ENCODE results near the gene TOX2.

TOX2 gene

GRCh38 chr20:44098256-44098630 lies 183.6 kb downstream of the TOX2 start:
- Histone ChIP-seq H3K4me3 (ENCODE audit: low read depth in 1 of 5, low read length in 5 of 5) (no peak overlapping the region), H3K36me3 (ENCODE audit: control insufficient read depth in 5 of 5, insufficient read depth in 5 of 5, low read length in 5 of 5) (no peaks in the 10 kb centered on the region), H3K9ac (ENCODE audit: low read length in 5 of 5) (no peak overlapping the region), H3K4me1 (ENCODE audit: control insufficient read depth in 5 of 5, insufficient read depth in 5 of 5, low read length in 5 of 5) (no peaks in the 10 kb centered on the region), H3K9me3 (ENCODE audit: control insufficient read depth in 5 of 5, low read length in 5 of 5) (peaks cover 2 to 15% (median 8%) of the 10 kb centered on the region in 5 donors), H3K27me3 (ENCODE audit: control insufficient read depth in 5 of 5, insufficient read depth in 4 of 5, low read length in 5 of 5) (peaks cover 0 to 11% (median 0%) of the 10 kb centered on the region in 5 donors), H3K27ac (ENCODE audit: low read depth, low read length) (no peak overlapping the region)

DNA sequence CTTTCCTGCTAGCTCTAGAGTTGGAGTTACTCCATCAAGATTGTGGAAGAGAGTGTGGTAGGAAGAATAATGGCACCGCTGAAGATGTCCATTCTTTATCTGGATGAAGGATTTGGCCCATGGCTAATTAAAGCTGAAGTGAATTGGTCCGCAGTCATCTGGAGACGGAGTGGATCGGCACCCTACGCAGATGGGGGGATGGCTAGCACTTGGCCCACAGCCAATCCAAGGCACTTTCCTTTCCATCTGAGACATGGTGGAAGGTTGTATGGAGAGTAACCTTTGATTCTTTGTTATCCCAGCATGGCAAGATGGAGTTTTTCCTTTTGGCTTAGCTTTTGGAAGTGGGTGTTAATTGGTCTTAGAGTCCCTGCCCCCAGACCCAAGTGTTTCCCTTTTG lies 184.0 kb downstream of the TOX2 start:
- Histone ChIP-seq H3K4me3 (ENCODE audit: low read depth in 1 of 5, low read length in 5 of 5) (no peak overlapping the region), H3K9me3 (ENCODE audit: control insufficient read depth in 5 of 5, low read length in 5 of 5) (peaks cover 3 to 19% (median 8%) of the 10 kb centered on the region in 5 donors), H3K27me3 (ENCODE audit: control insufficient read depth in 5 of 5, insufficient read depth in 4 of 5, low read length in 5 of 5) (peaks cover 0 to 11% (median 0%) of the 10 kb centered on the region in 5 donors), H3K9ac (ENCODE audit: low read length in 5 of 5) (no peak overlapping the region), H3K4me1 (ENCODE audit: control insufficient read depth in 5 of 5, insufficient read depth in 5 of 5, low read length in 5 of 5) (no peaks in the 10 kb centered on the region), H3K27ac (ENCODE audit: low read depth, low read length) (no peak overlapping the region), H3K36me3 (ENCODE audit: control insufficient read depth in 5 of 5, insufficient read depth in 5 of 5, low read length in 5 of 5) (no peaks in the 10 kb centered on the region)

DNA sequence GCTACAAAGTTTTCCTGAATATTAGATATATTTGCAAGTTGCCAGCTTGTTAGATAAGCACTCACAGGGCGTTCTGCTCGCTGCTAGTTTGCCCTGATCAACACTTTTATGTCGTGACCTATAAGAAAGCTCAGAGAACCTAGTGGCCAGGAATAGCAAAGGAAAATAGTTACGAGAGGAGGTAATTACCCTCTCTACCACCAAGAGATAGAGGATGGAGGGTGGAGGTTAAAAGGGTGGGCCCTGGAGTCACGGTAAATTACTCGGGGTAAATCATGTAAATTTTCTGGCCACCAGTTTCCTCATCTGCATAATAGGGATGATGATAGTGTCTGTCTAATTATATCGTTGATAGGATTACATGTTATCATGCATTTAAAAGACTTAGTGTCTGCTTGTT lies 185.2 kb downstream of the TOX2 start:
- Histone ChIP-seq H3K9ac (ENCODE audit: low read length in 5 of 5) (no peak overlapping the region), H3K9me3 (ENCODE audit: control insufficient read depth in 5 of 5, low read length in 5 of 5) (peaks cover 3 to 19% (median 8%) of the 10 kb centered on the region in 5 donors), H3K27ac (ENCODE audit: low read depth, low read length) (no peak overlapping the region), H3K27me3 (ENCODE audit: control insufficient read depth in 5 of 5, insufficient read depth in 4 of 5, low read length in 5 of 5) (peaks cover 0 to 9% (median 0%) of the 10 kb centered on the region in 5 donors), H3K36me3 (ENCODE audit: control insufficient read depth in 5 of 5, insufficient read depth in 5 of 5, low read length in 5 of 5) (no peaks in the 10 kb centered on the region), H3K4me1 (ENCODE audit: control insufficient read depth in 5 of 5, insufficient read depth in 5 of 5, low read length in 5 of 5) (no peaks in the 10 kb centered on the region), H3K4me3 (ENCODE audit: low read depth in 1 of 5, low read length in 5 of 5) (no peak overlapping the region)

DNA sequence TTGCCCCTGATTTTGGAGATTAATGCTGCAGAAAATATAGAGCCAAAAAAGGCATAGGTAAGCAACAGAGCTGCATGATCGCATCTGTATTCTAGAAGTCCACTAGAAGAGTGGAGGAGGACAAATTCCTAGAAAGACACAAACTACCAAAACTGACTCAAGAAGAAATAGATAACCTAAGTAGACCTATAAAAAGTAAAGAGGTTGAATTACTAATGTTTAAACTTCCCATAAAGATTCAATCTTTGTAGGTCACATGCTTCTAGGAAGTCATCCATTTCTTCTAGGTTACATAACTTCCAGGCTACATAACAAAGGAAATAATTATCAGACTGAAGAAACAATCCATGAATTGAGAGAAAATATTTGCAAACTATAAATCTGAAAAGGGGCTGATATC lies 187.9 kb downstream of the TOX2 start:
- Histone ChIP-seq H3K9ac (ENCODE audit: low read length in 5 of 5) (no peak overlapping the region), H3K27ac (ENCODE audit: low read depth, low read length) (no peak overlapping the region), H3K36me3 (ENCODE audit: control insufficient read depth in 5 of 5, insufficient read depth in 5 of 5, low read length in 5 of 5) (no peaks in the 10 kb centered on the region), H3K9me3 (ENCODE audit: control insufficient read depth in 5 of 5, low read length in 5 of 5) (peaks cover 3 to 22% (median 10%) of the 10 kb centered on the region in 5 donors), H3K4me3 (ENCODE audit: low read depth in 1 of 5, low read length in 5 of 5) (no peak overlapping the region), H3K27me3 (ENCODE audit: control insufficient read depth in 5 of 5, insufficient read depth in 4 of 5, low read length in 5 of 5) (peaks cover 0 to 12% (median 6%) of the 10 kb centered on the region in 5 donors), H3K4me1 (ENCODE audit: control insufficient read depth in 5 of 5, insufficient read depth in 5 of 5, low read length in 5 of 5) (no peaks in the 10 kb centered on the region)

GRCh38 chr20:44104798-44105517 lies 190.3 kb downstream of the TOX2 start:
- Histone ChIP-seq H3K4me3 (ENCODE audit: low read depth in 1 of 5, low read length in 5 of 5) (no peak overlapping the region), H3K9ac (ENCODE audit: low read length in 5 of 5) (no peak overlapping the region), H3K27me3 (ENCODE audit: control insufficient read depth in 5 of 5, insufficient read depth in 4 of 5, low read length in 5 of 5) (peaks cover 5 to 22% (median 8%) of the 10 kb centered on the region in 5 donors), H3K4me1 (ENCODE audit: control insufficient read depth in 5 of 5, insufficient read depth in 5 of 5, low read length in 5 of 5) (no peaks in the 10 kb centered on the region), H3K9me3 (ENCODE audit: control insufficient read depth in 5 of 5, low read length in 5 of 5) (peaks cover 3 to 27% (median 17%) of the 10 kb centered on the region in 5 donors), H3K27ac (ENCODE audit: low read depth, low read length) (no peak overlapping the region), H3K36me3 (ENCODE audit: control insufficient read depth in 5 of 5, insufficient read depth in 5 of 5, low read length in 5 of 5) (no peaks in the 10 kb centered on the region)

DNA sequence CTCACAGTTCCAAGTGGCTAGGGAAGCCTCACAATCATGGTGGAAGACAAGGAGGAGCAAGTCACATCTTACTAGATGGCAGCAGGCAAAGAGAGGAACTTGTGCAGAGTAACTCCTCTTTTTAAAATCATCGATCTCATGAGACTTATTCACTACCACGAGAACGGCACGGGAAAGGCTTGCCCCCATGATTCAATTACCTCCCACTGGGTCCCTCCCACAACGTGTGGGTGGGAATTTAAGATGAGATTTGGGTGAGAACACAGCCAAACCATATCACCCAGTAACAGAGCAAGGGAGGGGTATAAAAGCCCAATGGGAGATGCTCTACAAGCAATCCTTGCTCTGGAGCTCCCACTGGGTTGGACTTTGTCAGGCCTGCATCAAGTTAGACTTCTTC lies 192.0 kb downstream of the TOX2 start:
- H3K27me3 ChIP-seq (ENCODE audit: control insufficient read depth in 5 of 5, insufficient read depth in 4 of 5, low read length in 5 of 5): peaks cover 6 to 28% (median 10%) of the 10 kb centered on the region in 5 donors
- H3K9ac ChIP-seq (ENCODE audit: low read length in 5 of 5): no peak overlapping the region
- H3K36me3 ChIP-seq (ENCODE audit: control insufficient read depth in 5 of 5, insufficient read depth in 5 of 5, low read length in 5 of 5): no peaks in the 10 kb centered on the region

DNA sequence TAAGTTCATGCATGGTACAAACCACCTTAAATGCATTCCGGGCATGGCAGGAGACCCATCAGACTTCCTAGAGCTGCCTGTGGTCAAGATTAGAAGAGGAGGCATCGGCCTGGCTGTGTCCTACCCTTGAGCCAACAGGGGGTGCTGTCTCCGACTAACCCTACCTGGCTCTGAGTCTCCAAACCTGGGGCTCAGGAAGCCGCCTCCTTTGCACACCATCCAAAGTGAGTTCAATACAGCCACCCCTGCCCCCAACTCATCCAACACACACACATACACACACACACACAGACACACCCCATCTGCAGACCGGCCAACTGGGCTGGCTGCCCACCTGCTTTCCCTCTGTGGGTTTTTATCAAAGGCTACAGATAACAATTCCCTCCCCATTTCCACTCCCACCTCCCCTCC lies 195.3 kb downstream of the TOX2 start:
- Histone ChIP-seq H3K9me3 (ENCODE audit: control insufficient read depth in 5 of 5, low read length in 5 of 5) (peaks cover 0 to 9% (median 7%) of the 10 kb centered on the region in 5 donors), H3K27ac (ENCODE audit: low read depth, low read length) (no peak overlapping the region), H3K4me1 (ENCODE audit: control insufficient read depth in 5 of 5, insufficient read depth in 5 of 5, low read length in 5 of 5) (peaks cover 0 to 5% (median 0%) of the 10 kb centered on the region in 5 donors), H3K9ac (ENCODE audit: low read length in 5 of 5) (no peak overlapping the region), H3K27me3 (ENCODE audit: control insufficient read depth in 5 of 5, insufficient read depth in 4 of 5, low read length in 5 of 5) (peaks cover 11 to 40% (median 14%) of the 10 kb centered on the region in 5 donors), H3K36me3 (ENCODE audit: control insufficient read depth in 5 of 5, insufficient read depth in 5 of 5, low read length in 5 of 5) (no peaks in the 10 kb centered on the region), H3K4me3 (ENCODE audit: low read depth in 1 of 5, low read length in 5 of 5) (no peak overlapping the region)

More for the DNA sequence above, 192.0 kb downstream of the TOX2 start:
- Histone ChIP-seq H3K27ac (ENCODE audit: low read depth, low read length) (no peak overlapping the region), H3K4me3 (ENCODE audit: low read depth in 1 of 5, low read length in 5 of 5) (no peak overlapping the region), H3K4me1 (ENCODE audit: control insufficient read depth in 5 of 5, insufficient read depth in 5 of 5, low read length in 5 of 5) (no peaks in the 10 kb centered on the region), H3K9me3 (ENCODE audit: control insufficient read depth in 5 of 5, low read length in 5 of 5) (peaks cover 3 to 27% (median 17%) of the 10 kb centered on the region in 5 donors)

DNA sequence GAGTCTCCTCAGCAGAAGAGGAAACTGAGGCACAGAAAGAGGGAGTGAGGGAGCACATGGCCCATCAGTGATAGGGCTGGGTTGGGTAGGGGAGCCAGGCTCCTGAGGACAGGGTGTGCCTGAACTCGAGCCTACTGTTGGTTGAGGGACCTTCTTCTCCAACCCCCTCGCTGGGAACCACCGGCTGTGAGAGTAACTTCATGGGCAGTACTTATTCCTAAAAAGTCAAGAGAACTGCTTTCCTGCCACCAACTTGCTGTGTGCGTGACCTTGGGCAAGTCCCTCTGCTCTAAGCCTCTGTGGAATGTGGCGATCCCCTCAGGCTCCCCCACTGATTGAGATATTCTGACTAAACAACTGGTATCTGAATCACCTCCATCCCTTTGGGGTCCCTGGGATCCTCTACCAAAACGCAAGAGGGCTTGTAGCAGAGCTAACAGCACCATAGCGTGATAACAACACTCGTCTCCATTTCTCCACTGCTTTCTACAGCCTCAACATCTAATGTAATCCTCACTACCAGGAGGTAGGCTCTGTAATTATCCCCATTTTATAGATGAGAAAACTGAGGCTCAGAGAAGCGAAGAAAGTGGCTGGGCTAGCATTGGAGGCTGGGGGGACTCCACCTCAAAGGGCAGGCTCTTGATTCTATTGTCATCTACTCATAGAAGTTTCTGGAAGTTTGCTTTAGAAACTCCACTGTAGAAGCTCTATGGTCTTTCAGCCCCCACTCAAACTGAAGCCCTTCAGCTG lies 196.3 kb downstream of the TOX2 start:
- H3K4me3 ChIP-seq (ENCODE audit: low read depth in 1 of 5, low read length in 5 of 5): no peak overlapping the region
- H3K9ac ChIP-seq (ENCODE audit: low read length in 5 of 5): no peak overlapping the region
- H3K36me3 ChIP-seq (ENCODE audit: control insufficient read depth in 5 of 5, insufficient read depth in 5 of 5, low read length in 5 of 5): no peaks in the 10 kb centered on the region
- H3K4me1 ChIP-seq (ENCODE audit: control insufficient read depth in 5 of 5, insufficient read depth in 5 of 5, low read length in 5 of 5): peaks cover 0 to 5% (median 0%) of the 10 kb centered on the region in 5 donors
- H3K27me3 ChIP-seq (ENCODE audit: control insufficient read depth in 5 of 5, insufficient read depth in 4 of 5, low read length in 5 of 5): peaks cover 21 to 50% (median 23%) of the 10 kb centered on the region in 5 donors
- H3K9me3 ChIP-seq (ENCODE audit: control insufficient read depth in 5 of 5, low read length in 5 of 5): peaks cover 0 to 9% (median 7%) of the 10 kb centered on the region in 5 donors
- no peak overlapping the region for H3K27ac ChIP-seq (ENCODE audit: low read depth, low read length)

DNA sequence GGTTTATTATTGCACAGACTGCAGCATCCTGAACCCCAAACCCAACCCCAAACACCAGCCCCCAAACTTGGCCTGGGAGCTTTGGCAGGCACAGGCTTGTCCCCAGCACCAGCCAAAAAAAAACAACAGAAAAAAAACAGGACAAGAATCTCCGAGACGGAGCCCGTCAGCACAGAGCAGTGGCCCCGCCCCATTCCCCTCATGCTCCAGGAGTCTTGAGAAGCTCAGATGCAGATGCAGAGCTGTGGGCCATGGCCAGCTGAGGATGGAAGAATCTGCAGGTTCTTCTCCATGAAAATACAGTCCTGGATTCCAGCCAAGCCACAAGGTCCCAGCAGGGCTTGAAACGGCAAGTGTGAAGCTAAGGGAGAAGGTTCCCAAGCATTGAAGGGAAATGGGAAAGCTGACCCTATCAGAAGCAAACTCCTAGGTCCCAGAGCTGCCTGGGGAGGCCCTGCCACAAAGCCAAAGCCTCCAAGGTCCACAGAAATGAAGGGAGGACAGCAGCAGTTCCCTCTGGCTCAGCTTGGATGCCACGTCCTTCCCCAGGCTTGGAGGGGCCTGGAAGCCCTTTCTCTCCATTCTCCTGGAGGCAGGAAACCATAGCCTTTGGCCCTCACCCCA lies 197.2 kb downstream of the TOX2 start:
- Histone ChIP-seq H3K27me3 (ENCODE audit: control insufficient read depth in 5 of 5, insufficient read depth in 4 of 5, low read length in 5 of 5) (peaks cover 22 to 53% (median 28%) of the 10 kb centered on the region in 5 donors), H3K36me3 (ENCODE audit: control insufficient read depth in 5 of 5, insufficient read depth in 5 of 5, low read length in 5 of 5) (no peaks in the 10 kb centered on the region), H3K4me1 (ENCODE audit: control insufficient read depth in 5 of 5, insufficient read depth in 5 of 5, low read length in 5 of 5) (peaks cover 0 to 6% (median 2%) of the 10 kb centered on the region in 5 donors), H3K27ac (ENCODE audit: low read depth, low read length) (no peak overlapping the region), H3K9me3 (ENCODE audit: control insufficient read depth in 5 of 5, low read length in 5 of 5) (peaks cover 0 to 9% (median 7%) of the 10 kb centered on the region in 5 donors), H3K9ac (ENCODE audit: low read length in 5 of 5) (no peak overlapping the region), H3K4me3 (ENCODE audit: low read depth in 1 of 5, low read length in 5 of 5) (no peak overlapping the region)
